Activated CD4-positive, alpha-beta T cell treated with anti-CD3 and anti-CD28 coated beads for 36 hours (primary cell): ENCODE data around the gene HINT2. TPM values are rescaled to one million over a fixed set of nuclear protein-coding genes. Genes with fewer than 3 reads are reported as not detected.

Source experiments
- ATAC-seq: fragments of 200-7000 bp; cut with Tn5 transposase; one replicate; pipeline ENCODE4 v1.10.0; 2021; ENCODE audit warnings: mild to moderate bottlenecking, moderate library complexity
- CTCF ChIA-PET: fragments of 350-600 bp; sonication (Branson Sonifier 250); formaldehyde crosslinking; loops from one replicate; lab custom pipeline; 2021; ENCODE audit warnings: antibody characterized with exemption; lab: Charles Lee
- POLR2A ChIA-PET: fragments of 350-600 bp; sonication (Branson Sonifier 250); formaldehyde crosslinking; loops from one replicate; lab custom pipeline; 2021; ENCODE audit warnings: antibody characterized with exemption, inconsistent platforms; lab: Charles Lee
- DNase-seq: peaks from one replicate; pipeline ENCODE4 v3.0.0-alpha.2; 2020
- H3K27ac Mint-ChIP-seq: one replicate; pipeline ENCODE4 v1.8.0; 2021; ENCODE audit warnings: mixed read lengths
- H3K27me3 Mint-ChIP-seq: one replicate; pipeline ENCODE4 v1.8.0; 2021; ENCODE audit warnings: mixed read lengths
- H3K36me3 Mint-ChIP-seq: one replicate; pipeline ENCODE4 v1.8.0; 2021; ENCODE audit warnings: low read depth, mixed read lengths
- H3K4me1 Mint-ChIP-seq: one replicate; pipeline ENCODE4 v1.8.0; 2021; ENCODE audit warnings: mixed read lengths
- H3K4me3 Mint-ChIP-seq: one replicate; pipeline ENCODE4 v1.8.0; 2021; ENCODE audit warnings: mild to moderate bottlenecking, moderate library complexity, mixed read lengths
- H3K9me3 Mint-ChIP-seq: one replicate; pipeline ENCODE4 v1.8.0; 2021; ENCODE audit warnings: low read depth, mixed read lengths
- intact Hi-C, 2 experiments: fragments of 100-400 bp; cut with DNase I in 1 of 2; cut with micrococcal nuclease in 1 of 2; formaldehyde crosslinking; loops; one replicate each; pipeline versions ENCODE4 v1.14.2 to v1.15.1; 2022 to 2024; cut with DNase I, micrococcal nuclease
- total RNA-seq, 2 experiments: library from RNA; stranded (reverse); gene quantifications; one replicate each; pipeline ENCODE4 v1.2.3, GENCODE V29; 2021

HINT2 gene
- total RNA-seq, 2 experiments from 2014 or later: 47.4 to 61.1 TPM

DNA sequence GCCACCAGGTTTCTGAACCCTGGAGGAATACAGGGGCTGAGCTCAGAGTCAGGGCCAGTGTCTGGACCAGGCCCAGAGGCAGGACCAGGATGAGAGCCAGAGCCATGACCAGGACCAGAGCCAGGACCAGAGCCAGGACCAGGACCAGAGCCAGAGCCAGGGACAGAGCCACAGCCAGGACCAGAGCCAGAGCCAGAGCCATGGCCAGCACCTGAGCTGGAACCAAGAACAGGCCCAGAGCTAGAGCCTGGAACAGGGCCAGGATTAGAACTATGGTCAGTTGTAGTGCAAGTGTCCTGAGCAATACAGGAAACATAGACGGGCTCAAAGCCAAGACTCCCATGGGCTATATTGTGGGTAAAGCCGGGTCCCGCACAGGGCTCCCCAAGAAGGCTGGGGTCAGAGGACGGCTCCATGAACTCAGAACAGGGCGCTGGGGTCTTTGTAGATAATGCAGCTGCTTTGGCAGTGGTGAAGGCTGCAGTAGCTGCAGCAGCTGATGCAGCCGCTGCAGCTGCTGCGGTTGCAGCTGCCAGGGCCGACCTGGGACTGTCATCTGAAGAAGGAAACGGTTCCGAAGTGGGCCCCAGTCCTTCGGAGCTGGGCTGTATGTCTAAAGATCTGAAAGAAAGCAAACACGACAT is 3.3 kb downstream of the HINT2 start:
- peak overlapping the region; percentile 90 for H3K27ac Mint-ChIP-seq
- ChIA-PET POLR2A (no interaction called here), CTCF (interaction anchor here (0.6 to 3.1 kb wide), 15 partner anchors 16 to 377 kb away, joined by 3 to 13 read pairs (median 3); partner anchors contain the start of genes GBA2 and RGP1)
- ATAC-seq (no peak), DNase-seq (no peak)
- peaks cover 14% of the 10 kb centered on the region for H3K36me3 Mint-ChIP-seq
- peaks cover 2% of the 10 kb centered on the region for H3K9me3 Mint-ChIP-seq
- H3K4me3 Mint-ChIP-seq: peak overlapping the region; percentile 76
- peaks cover 33% of the 10 kb centered on the region for H3K4me1 Mint-ChIP-seq
- intact Hi-C loops: loop anchor here (1.0 to 10.0 kb wide), 9 partner anchors 62 to 1653 kb away; partner anchors contain the start of genes ATOSB (in 1 of the 2), CCDC107 (in 1 of the 2), CCL27 (in 1 of the 2) and CREB3 (in 1 of the 2)
- no peaks in the 10 kb centered on the region for H3K27me3 Mint-ChIP-seq

DNA sequence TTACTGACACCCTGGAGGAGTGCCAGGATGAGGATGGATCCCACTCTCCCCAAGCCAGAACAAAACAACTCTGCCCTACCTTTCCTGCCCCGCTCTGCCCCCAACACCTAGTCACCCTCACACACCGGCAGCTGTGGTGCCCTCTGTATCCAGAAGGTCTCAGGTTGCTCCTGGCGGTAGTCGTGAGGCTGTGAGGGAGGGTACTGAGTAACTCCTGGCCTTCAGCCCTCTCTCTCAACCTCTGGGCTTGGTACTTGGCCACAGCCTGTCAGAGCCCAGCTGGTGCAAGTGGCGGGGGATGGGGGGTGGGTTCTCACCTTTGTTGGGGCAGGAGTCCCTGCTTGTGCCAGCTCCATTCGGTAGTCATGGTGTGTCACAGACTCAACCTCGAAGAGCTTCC is 4.7 kb downstream of the HINT2 start:
- no peak for ATAC-seq
- Mint-ChIP-seq H3K36me3 (peaks cover 19% of the 10 kb centered on the region), H3K4me1 (peaks cover 30% of the 10 kb centered on the region), H3K27me3 (no peaks in the 10 kb centered on the region), H3K9me3 (no peaks in the 10 kb centered on the region), H3K27ac (no peak overlapping the region), H3K4me3 (no peak overlapping the region)
- DNase-seq: no peak
- intact Hi-C loops: loop anchor here (5.0 to 10.0 kb wide), 6 partner anchors 153 to 1655 kb away; partner anchors contain the start of genes ATOSB (in 1 of the 2), CCDC107 (in 1 of the 2), CCL27 (in 1 of the 2) and DNAI1 (in 1 of the 2)
- ChIA-PET CTCF (interaction anchor here (3.1 kb wide), 1 partner anchor 17 kb away, joined by 13 read pairs; no protein-coding TSS in a partner anchor), POLR2A (no interaction called here)

DNA sequence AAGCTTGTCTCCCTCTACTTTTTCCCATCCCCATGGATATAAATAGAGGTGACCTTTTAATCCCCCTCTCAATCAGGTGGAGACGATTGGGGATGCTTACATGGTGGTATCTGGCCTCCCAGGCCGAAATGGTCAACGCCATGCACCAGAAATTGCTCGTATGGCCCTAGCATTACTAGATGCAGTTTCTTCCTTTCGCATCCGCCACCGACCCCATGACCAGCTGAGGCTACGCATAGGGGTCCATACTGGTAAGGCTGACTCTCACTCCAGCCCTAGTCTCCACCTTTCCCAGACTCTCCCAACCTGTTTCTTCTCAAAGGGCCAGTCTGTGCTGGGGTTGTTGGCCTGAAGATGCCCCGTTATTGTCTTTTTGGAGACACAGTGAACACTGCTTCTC is 6.4 kb downstream of the HINT2 start:
- H3K4me3 Mint-ChIP-seq: no peak overlapping the region
- peaks cover 21% of the 10 kb centered on the region for H3K4me1 Mint-ChIP-seq
- no peaks in the 10 kb centered on the region for H3K9me3 Mint-ChIP-seq
- peaks cover 16% of the 10 kb centered on the region for H3K36me3 Mint-ChIP-seq
- intact Hi-C loops: no loop called here
- no peak for DNase-seq
- no peak for ATAC-seq
- POLR2A ChIA-PET: no interaction called here
- CTCF ChIA-PET: no interaction called here
- H3K27me3 Mint-ChIP-seq: no peaks in the 10 kb centered on the region
- no peak overlapping the region for H3K27ac Mint-ChIP-seq

DNA sequence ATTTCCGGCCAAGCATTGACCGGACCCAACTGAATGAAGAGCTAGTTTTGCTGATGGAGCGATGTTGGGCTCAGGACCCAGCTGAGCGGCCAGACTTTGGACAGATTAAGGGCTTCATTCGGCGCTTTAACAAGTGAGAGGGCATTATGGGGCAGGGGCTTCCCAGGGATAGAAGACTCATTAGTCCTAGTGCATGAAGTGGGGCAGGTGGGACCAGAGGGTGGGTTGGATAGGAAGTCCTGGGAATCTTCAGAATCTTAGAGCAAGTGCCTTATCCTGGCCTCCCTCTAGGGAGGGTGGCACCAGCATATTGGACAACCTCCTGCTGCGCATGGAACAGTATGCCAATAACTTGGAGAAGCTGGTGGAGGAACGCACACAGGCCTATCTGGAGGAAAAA is 8.7 kb downstream of the HINT2 start:
- intact Hi-C loops: no loop called here
- H3K9me3 Mint-ChIP-seq: no peaks in the 10 kb centered on the region
- ATAC-seq: no peak
- H3K27ac Mint-ChIP-seq: no peak overlapping the region
- no peak for DNase-seq
- ChIA-PET CTCF (interaction anchor here (0.6 to 1.5 kb wide), 2 partner anchors 16 to 17 kb away, joined by 3 to 5 read pairs; no protein-coding TSS in a partner anchor), POLR2A (interaction anchor here (0.6 kb wide), 1 partner anchor 22 kb away, joined by 4 read pairs; no protein-coding TSS in a partner anchor)
- no peaks in the 10 kb centered on the region for H3K27me3 Mint-ChIP-seq
- peaks cover 2% of the 10 kb centered on the region for H3K4me1 Mint-ChIP-seq
- no peak overlapping the region for H3K4me3 Mint-ChIP-seq
- H3K36me3 Mint-ChIP-seq: peaks cover 16% of the 10 kb centered on the region

DNA sequence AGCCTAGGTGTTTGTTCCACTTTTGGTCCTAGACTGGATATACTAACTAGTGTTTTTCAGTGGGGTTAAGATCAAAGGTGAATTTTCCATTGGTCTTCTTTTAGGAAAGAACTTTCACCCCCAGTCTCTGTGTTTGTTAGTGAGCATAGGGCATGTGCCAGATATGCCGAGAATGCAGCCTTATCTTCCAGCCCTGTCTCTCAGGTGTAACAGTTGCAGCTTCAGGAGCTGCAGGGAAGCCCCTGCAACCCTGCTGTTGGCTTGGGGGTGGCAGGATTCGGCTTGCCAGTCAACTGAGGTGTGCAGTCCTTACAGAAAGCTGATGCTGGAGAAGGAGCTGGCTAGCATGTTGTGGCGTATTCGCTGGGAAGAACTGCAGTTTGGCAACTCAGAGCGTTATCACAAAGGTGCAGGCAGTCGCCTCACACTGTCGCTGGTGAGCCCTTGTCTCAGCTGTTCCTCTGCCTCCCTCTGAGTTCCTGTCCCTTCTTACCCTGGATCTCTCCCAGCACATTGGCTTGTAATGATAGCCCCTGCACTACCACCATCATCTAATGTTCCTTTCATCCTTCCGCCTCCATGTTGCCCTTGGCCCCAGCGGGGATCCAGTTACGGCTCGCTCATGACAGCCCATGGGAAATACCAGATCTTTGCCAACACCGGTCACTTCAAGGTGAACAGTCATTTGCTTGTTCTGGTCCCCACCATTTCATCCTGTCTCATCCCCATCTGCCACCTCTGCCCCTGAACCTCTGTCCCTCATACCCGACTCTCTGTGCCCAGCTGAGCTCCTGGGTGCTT is 13.3 kb downstream of the HINT2 start:
- DNase-seq (no peak), ATAC-seq (no peak)
- Mint-ChIP-seq H3K36me3 (peaks cover 24% of the 10 kb centered on the region), H3K27me3 (no peaks in the 10 kb centered on the region), H3K9me3 (no peaks in the 10 kb centered on the region), H3K27ac (no peak overlapping the region), H3K4me3 (no peak overlapping the region), H3K4me1 (peaks cover 22% of the 10 kb centered on the region)
- intact Hi-C loops: no loop called here
- ChIA-PET CTCF (interaction anchor here (1.2 kb wide), 1 partner anchor 11 kb away, joined by 3 read pairs; no protein-coding TSS in a partner anchor), POLR2A (no interaction called here)

DNA sequence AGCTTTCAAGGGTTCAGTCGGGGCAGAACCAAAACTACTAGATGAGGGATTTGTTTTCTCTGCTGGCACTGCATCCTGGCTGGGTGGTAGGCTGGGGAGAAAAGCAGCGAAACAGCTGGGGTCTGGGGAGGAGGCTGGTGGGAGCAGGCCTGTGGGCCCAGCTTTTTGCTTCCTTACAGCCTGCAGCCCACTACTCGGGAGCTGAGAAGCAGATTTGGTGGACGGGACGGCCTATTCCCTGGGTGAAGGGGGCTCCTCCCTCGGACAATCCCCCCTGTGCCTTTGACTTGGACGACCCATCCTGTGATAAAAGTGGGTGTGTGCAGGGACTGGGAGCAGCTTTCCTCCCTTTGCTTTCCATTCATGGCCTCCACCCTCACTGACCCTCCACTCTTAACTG is 14.3 kb downstream of the HINT2 start:
- no peak for DNase-seq
- ATAC-seq: no peak
- CTCF ChIA-PET: interaction anchor here (0.5 to 1.2 kb wide), 3 partner anchors 10 to 148 kb away, joined by 3 read pairs; no protein-coding TSS in a partner anchor
- H3K4me1 Mint-ChIP-seq: peaks cover 22% of the 10 kb centered on the region
- intact Hi-C loops: no loop called here
- no peaks in the 10 kb centered on the region for H3K9me3 Mint-ChIP-seq
- no peak overlapping the region for H3K27ac Mint-ChIP-seq
- H3K27me3 Mint-ChIP-seq: no peaks in the 10 kb centered on the region
- H3K36me3 Mint-ChIP-seq: peaks cover 18% of the 10 kb centered on the region
- no peak overlapping the region for H3K4me3 Mint-ChIP-seq
- POLR2A ChIA-PET: interaction anchor here (0.6 kb wide), 1 partner anchor 211 kb away, joined by 3 read pairs; no protein-coding TSS in a partner anchor

DNA sequence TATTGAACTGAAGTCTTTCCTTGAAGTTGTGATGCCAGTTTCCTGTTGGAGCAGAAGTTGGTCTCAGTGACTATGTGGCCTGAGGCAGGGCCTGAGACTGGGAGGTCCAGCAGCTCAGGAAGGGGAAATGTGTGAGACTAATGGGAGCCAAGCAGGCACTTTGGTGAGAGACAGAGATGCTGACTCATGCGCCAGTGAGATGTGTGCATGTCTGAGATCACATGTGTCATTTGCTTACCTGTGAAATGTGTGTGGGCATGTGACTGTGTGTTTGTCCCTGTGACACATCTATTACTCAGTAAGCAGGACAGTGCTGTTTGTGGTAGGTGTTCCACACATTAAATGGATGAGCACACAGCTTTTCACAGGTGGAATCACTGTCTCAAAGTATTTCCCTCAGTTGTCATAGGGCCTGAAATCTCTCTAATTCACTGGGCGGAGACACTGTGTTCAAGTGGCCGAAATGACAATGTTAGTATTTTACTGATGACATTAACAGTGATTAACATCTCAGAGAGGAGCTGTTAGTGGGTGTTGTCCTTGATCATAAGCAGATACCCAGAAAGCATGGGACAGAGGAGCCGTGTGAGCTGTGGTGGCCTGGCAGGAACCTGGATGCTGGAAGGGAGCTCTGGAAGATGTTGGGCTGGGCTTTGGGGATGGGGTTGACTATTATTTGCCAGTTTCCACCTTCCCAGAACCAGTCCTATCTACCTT is 16.0 kb downstream of the HINT2 start:
- Mint-ChIP-seq H3K9me3 (no peaks in the 10 kb centered on the region), H3K27ac (peak overlapping the region; percentile 65), H3K4me1 (peaks cover 25% of the 10 kb centered on the region), H3K27me3 (no peaks in the 10 kb centered on the region), H3K36me3 (peaks cover 18% of the 10 kb centered on the region), H3K4me3 (no peak overlapping the region)
- ChIA-PET POLR2A (interaction anchor here (0.9 kb wide), 2 partner anchors 15 to 49 kb away, joined by 3 read pairs; no protein-coding TSS in a partner anchor), CTCF (interaction anchor here (0.6 to 1.4 kb wide), 7 partner anchors 8 to 149 kb away, joined by 3 to 6 read pairs (median 3); partner anchors contain the start of gene HINT2)
- peak; percentile 99 for ATAC-seq
- intact Hi-C loops: no loop called here
- DNase-seq: peak; percentile 73

DNA sequence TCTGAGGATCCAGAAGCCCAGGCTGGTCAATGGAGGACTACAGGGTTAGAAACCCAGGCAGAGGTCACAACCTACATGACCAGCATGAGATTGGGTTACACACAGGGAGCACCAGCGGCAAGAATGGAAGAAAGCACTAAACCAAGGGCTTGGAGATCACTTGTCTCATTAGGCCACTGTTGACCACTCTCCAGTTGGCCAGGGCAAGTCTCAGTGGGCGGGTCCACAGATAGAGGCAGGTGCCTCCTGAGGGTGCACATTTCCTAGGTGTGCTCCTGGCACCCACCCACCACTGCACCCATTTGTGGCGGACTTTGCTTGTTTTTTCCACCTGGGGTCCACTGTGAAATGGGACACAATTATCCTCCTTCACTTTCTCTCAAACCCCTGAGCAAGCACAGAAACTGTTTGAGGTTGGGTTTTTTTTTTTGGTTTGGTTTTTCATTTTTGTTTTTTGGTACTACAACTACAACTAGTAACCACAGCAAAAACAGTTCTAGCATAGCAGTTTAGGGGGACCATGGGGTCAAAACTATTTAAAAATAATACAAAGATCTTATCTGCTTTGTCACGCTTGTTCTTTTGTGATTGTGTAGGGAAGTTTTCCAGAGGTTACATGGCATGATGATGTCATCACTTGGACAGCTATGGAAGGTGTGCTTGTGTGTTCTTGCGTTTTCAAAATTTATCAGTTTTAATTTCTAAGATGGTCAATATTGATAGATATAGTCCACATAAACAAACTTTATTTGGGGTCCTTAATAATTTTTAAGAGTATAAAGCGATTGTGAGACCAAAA is 17.3 kb downstream of the HINT2 start:
- no peaks in the 10 kb centered on the region for H3K27me3 Mint-ChIP-seq
- H3K27ac Mint-ChIP-seq: no peak overlapping the region
- intact Hi-C loops: no loop called here
- no peaks in the 10 kb centered on the region for H3K9me3 Mint-ChIP-seq
- ATAC-seq (no peak), DNase-seq (no peak)
- peaks cover 20% of the 10 kb centered on the region for H3K36me3 Mint-ChIP-seq
- H3K4me3 Mint-ChIP-seq: no peak overlapping the region
- POLR2A ChIA-PET: no interaction called here
- CTCF ChIA-PET: interaction anchor here (0.7 to 1.4 kb wide), 3 partner anchors 17 to 211 kb away, joined by 3 to 5 read pairs (median 3); partner anchors contain the start of gene HINT2
- peaks cover 25% of the 10 kb centered on the region for H3K4me1 Mint-ChIP-seq

DNA sequence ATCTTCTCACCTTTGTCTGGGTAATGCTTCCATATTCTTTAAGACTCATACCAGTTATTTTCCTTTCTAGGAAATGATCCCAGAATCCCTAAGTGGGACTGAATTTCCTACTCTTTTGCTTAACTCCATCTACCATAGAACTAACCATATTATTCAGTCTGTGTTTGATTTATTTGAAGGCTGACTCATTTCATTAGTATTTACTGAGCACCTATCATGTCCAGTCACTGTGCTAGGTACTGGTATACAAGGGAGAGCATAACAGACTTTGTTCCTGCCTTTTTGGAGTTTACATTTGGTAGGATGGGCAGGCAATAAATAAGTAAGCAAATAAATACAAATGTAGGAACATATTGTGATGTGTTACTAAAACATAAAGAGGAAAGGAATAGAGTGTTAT is 19.1 kb downstream of the HINT2 start:
- CTCF ChIA-PET: interaction anchor here (1.5 kb wide), 1 partner anchor 87 kb away, joined by 4 read pairs; no protein-coding TSS in a partner anchor
- Mint-ChIP-seq H3K4me3 (no peak overlapping the region), H3K4me1 (peaks cover 25% of the 10 kb centered on the region), H3K9me3 (no peaks in the 10 kb centered on the region), H3K27ac (no peak overlapping the region), H3K27me3 (no peaks in the 10 kb centered on the region), H3K36me3 (peaks cover 10% of the 10 kb centered on the region)
- ATAC-seq: no peak
- intact Hi-C loops: loop anchor here in 1 of 2 experiments (2.0 kb wide), 1 partner anchor 21 kb away; no protein-coding TSS in a partner anchor
- no peak for DNase-seq
- POLR2A ChIA-PET: no interaction called here

DNA sequence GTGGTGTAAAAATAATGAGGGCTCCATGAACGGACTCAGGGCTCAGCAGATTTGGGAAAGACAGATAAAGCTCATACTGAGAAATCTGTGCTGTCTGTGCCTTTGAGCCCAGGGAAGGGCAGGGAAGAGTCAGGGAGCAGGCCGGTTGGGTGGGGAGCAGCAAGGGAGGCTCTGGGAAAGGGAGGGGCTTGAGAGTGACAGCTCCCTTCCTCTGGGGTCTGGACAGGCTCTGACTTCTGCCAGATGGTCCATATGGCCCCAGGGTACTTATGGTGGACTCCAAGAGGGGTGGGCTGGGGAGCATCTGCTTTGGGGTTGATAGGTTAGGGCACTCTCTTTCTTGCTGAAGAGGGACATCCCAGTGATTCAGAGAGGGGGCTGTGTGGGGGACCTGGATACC is 21.4 kb downstream of the HINT2 start:
- DNase-seq (no peak), ATAC-seq (no peak)
- ChIA-PET POLR2A (no interaction called here), CTCF (interaction anchor here (0.9 to 1.0 kb wide), 2 partner anchors 89 to 239 kb away, joined by 3 to 6 read pairs; no protein-coding TSS in a partner anchor)
- Mint-ChIP-seq H3K36me3 (peaks cover 2% of the 10 kb centered on the region), H3K9me3 (no peaks in the 10 kb centered on the region), H3K27me3 (no peaks in the 10 kb centered on the region), H3K4me1 (peaks cover 15% of the 10 kb centered on the region), H3K27ac (no peak overlapping the region), H3K4me3 (no peak overlapping the region)
- intact Hi-C loops: no loop called here
